Left ventricle myocardium inferior (tissue), 1 donor: ENCODE measurements around the gene ERICH6. TPM values are rescaled to one million over a fixed set of nuclear protein-coding genes. Genes with fewer than 3 reads are reported as not detected.

ENCODE experiments used
- DNase-seq: peaks from one replicate; pipeline ENCODE4 v3.0.0-alpha.2; 2020
- H3K27ac ChIP-seq: fragments of 200-600 bp; replicated peaks from 2 replicates; pipeline ENCODE4 v1.8.0; 2021
- H3K27me3 ChIP-seq: fragments of 200-600 bp; 2 replicates; pipeline ENCODE4 v1.8.0; 2021; ENCODE audit warnings: low read depth
- H3K36me3 ChIP-seq: fragments of 200-600 bp; 2 replicates; pipeline ENCODE4 v1.8.0; 2021
- H3K4me1 ChIP-seq: fragments of 200-600 bp; 2 replicates; pipeline ENCODE4 v1.8.0; 2021
- H3K4me3 ChIP-seq: fragments of 200-600 bp; 2 replicates; pipeline ENCODE4 v1.8.0; 2021; ENCODE audit warnings: mild to moderate bottlenecking, moderate library complexity
- H3K9me3 ChIP-seq: fragments of 200-600 bp; replicated peaks from 2 replicates; pipeline ENCODE4 v1.8.0; 2021
- CTCF ChIP-seq: fragments of 200-600 bp; IDR thresholded peaks from 2 replicates; pipeline ENCODE4 v1.8.0; 2021; ENCODE audit warnings: antibody characterized with exemption, mild to moderate bottlenecking, borderline replicate concordance
- intact Hi-C: fragments of 100-400 bp; cut with micrococcal nuclease; formaldehyde crosslinking; loops from one replicate; pipeline ENCODE4 v1.11.0; 2022
- long read RNA-seq: library from polyadenylated mRNA; unstranded; transcript quantifications from one replicate; pipeline ENCODE4 v2.0.0, GENCODE V29; 2021
- total RNA-seq: library from RNA; stranded (reverse); fragmentation: NEBNext Ultra II Directional; extraction: Animal tissue kit (Norgen Biotek cat#: 25700); gene quantifications from one replicate; pipeline ENCODE4 v1.2.1, GENCODE V29; 2021
- donor health status: DM: no; HTN: yes; CAD: no; lungs with severe emphysema.

ERICH6 gene
- total RNA-seq, result 0.55 TPM
- long read RNA-seq, result 0 reads

GRCh38 chr3:150703756-150704344, at the start of gene ERICH6:
TSS of gene ERICH6 (minus strand) at chr3:150703920. CDS start at chr3:150703898, 22 bp downstream.
- DNase-seq, result peak; percentile 93
- intact Hi-C loops, result no loop called here
- Histone ChIP-seq H3K36me3 (no peaks in the 10 kb centered on the region), H3K4me3 (peak within 1 kb of the TSS; percentile 85), H3K27me3 (no peaks in the 10 kb centered on the region), H3K4me1 (peaks cover 20% of the 10 kb centered on the region), H3K27ac (peak within 1 kb of the TSS; percentile 90), H3K9me3 (no peaks in the 10 kb centered on the region)
- peak; percentile 44 for TF ChIP-seq CTCF

GRCh38 chr3:150751781-150752263, 48.1 kb upstream of the ERICH6 start:
- intact Hi-C loops, result no loop called here
- H3K36me3 ChIP-seq, result no peaks in the 10 kb centered on the region
- no peaks in the 10 kb centered on the region for H3K9me3 ChIP-seq
- no peak for DNase-seq
- no peaks in the 10 kb centered on the region for H3K27me3 ChIP-seq
- H3K4me3 ChIP-seq, result no peak overlapping the region
- no peak for TF ChIP-seq CTCF
- H3K4me1 ChIP-seq, result peaks cover 89% of the 10 kb centered on the region
- peak overlapping the region; percentile 10 for H3K27ac ChIP-seq

GRCh38 chr3:150749255-150749654, 45.5 kb upstream of the ERICH6 start:
- H3K27ac ChIP-seq, result no peak overlapping the region
- DNase-seq, result no peak
- H3K4me1 ChIP-seq, result peaks cover 85% of the 10 kb centered on the region
- H3K27me3 ChIP-seq, result no peaks in the 10 kb centered on the region
- H3K4me3 ChIP-seq, result no peak overlapping the region
- no peaks in the 10 kb centered on the region for H3K36me3 ChIP-seq
- H3K9me3 ChIP-seq, result no peaks in the 10 kb centered on the region
- TF ChIP-seq CTCF, result no peak
- intact Hi-C loops, result no loop called here

- intact Hi-C loops, result no loop called here
Measured at GRCh38 chr3:150748684-150749047, 44.9 kb upstream of the ERICH6 start.

GRCh38 chr3:150747886-150748683, 44.4 kb upstream of the ERICH6 start:
- Histone ChIP-seq H3K27me3 (no peaks in the 10 kb centered on the region), H3K9me3 (no peaks in the 10 kb centered on the region), H3K4me1 (peaks cover 92% of the 10 kb centered on the region), H3K4me3 (no peak overlapping the region), H3K27ac (peak overlapping the region; percentile 7), H3K36me3 (no peaks in the 10 kb centered on the region)
- no peak for DNase-seq
- TF ChIP-seq CTCF, result no peak
- intact Hi-C loops, result no loop called here

More at GRCh38 chr3:150748684-150749047, 44.9 kb upstream of the ERICH6 start:
- H3K27ac ChIP-seq, result peak overlapping the region; percentile 7
- H3K4me3 ChIP-seq, result no peak overlapping the region
- no peaks in the 10 kb centered on the region for H3K27me3 ChIP-seq
- no peaks in the 10 kb centered on the region for H3K9me3 ChIP-seq
- no peaks in the 10 kb centered on the region for H3K36me3 ChIP-seq
- no peak for DNase-seq
- H3K4me1 ChIP-seq, result peaks cover 86% of the 10 kb centered on the region
- no peak for TF ChIP-seq CTCF
